Ectodermal cell (in vitro differentiated cells): ENCODE results near the gene IGFBP6.
"Not testable (repeated sequence)": the region's sequence is repeated elsewhere in the genome, so short reads cannot be mapped to it uniquely, and the experiment has no call there.

Experiments
- H3K27ac ChIP-seq: 2 replicates; pipeline ENCODE4 v1.7.0; 2013; ENCODE audit warnings: mild to moderate bottlenecking, low read depth, low read length; ENCODE audit not compliant: insufficient read depth, poor library complexity, severe bottlenecking
- H3K27me3 ChIP-seq: 2 replicates; pipeline ENCODE4 v1.7.0; 2013; ENCODE audit warnings: mild to moderate bottlenecking, low read length; ENCODE audit not compliant: insufficient read depth, control insufficient read depth, poor library complexity, severe bottlenecking
- H3K36me3 ChIP-seq: one replicate; pipeline ENCODE4 v1.7.0; 2013; ENCODE audit warnings: low read length; ENCODE audit not compliant: control insufficient read depth, insufficient read depth
- H3K4me1 ChIP-seq: one replicate; pipeline ENCODE4 v1.7.0; 2013; ENCODE audit warnings: low read length; ENCODE audit not compliant: control insufficient read depth, insufficient read depth
- H3K4me3 ChIP-seq: 2 replicates; pipeline ENCODE4 v1.7.0; 2013; ENCODE audit warnings: low read depth, low read length, control low read depth; ENCODE audit not compliant: insufficient read depth
- H3K9me3 ChIP-seq: 2 replicates; pipeline ENCODE4 v1.7.0; 2013; ENCODE audit warnings: mild to moderate bottlenecking, low read length, moderate library complexity; ENCODE audit not compliant: control insufficient read depth
- WGBS, 2 experiments: methylation state at CpG; one replicate each; pipeline ENCODE4 v1.1.7; 2013; ENCODE audit warnings: missing lambda C conversion rate in 2 of 2; 5-methylcytosine and 5-hydroxymethylcytosine counted together

Gene IGFBP6

GRCh38 chr12:53112431-53112830 lies 15.0 kb downstream of the IGFBP6 start:
- not testable (repeated sequence) for H3K27ac ChIP-seq, H3K4me3 ChIP-seq, H3K4me1 ChIP-seq, H3K27me3 ChIP-seq, H3K9me3 ChIP-seq, H3K36me3 ChIP-seq
- 95 to 96% methylated on average over 7 of the region's 7 CpGs for WGBS, 2 experiments

- H3K9me3 ChIP-seq: no peaks in the 10 kb centered on the region
- no peaks in the 10 kb centered on the region for H3K36me3 ChIP-seq
- H3K27ac ChIP-seq: no peak overlapping the region
- H3K27me3 ChIP-seq: no peaks in the 10 kb centered on the region
- H3K4me3 ChIP-seq: no peak overlapping the region
- WGBS, 2 experiments: 86 to 88% methylated on average over 12 of the region's 12 CpGs
- H3K4me1 ChIP-seq: no peaks in the 10 kb centered on the region
Observed at GRCh38 chr12:53113136-53113705, 15.8 kb downstream of the IGFBP6 start.

GRCh38 chr12:53113951-53114350 lies 16.5 kb downstream of the IGFBP6 start:
- H3K9me3 ChIP-seq: no peaks in the 10 kb centered on the region
- H3K4me3 ChIP-seq: no peak overlapping the region
- no peaks in the 10 kb centered on the region for H3K36me3 ChIP-seq
- no peaks in the 10 kb centered on the region for H3K4me1 ChIP-seq
- H3K27me3 ChIP-seq: no peaks in the 10 kb centered on the region
- no peak overlapping the region for H3K27ac ChIP-seq

- Histone ChIP-seq H3K27ac (no peak overlapping the region), H3K9me3 (no peaks in the 10 kb centered on the region), H3K4me3 (no peak overlapping the region), H3K27me3 (peaks cover 3% of the 10 kb centered on the region), H3K36me3 (no peaks in the 10 kb centered on the region), H3K4me1 (no peaks in the 10 kb centered on the region)
- 90 to 92% methylated on average over 33 of the region's 33 CpGs for WGBS, 2 experiments
Observed at GRCh38 chr12:53115112-53115890, 17.8 kb downstream of the IGFBP6 start.

GRCh38 chr12:53115891-53116648 lies 18.6 kb downstream of the IGFBP6 start:
- H3K4me3 ChIP-seq: no peak overlapping the region
- H3K27ac ChIP-seq: no peak overlapping the region
- peaks cover 3% of the 10 kb centered on the region for H3K27me3 ChIP-seq
- WGBS, 2 experiments: 92 to 94% methylated on average over 8 of the region's 8 CpGs
- H3K4me1 ChIP-seq: no peaks in the 10 kb centered on the region
- H3K9me3 ChIP-seq: no peaks in the 10 kb centered on the region
- H3K36me3 ChIP-seq: no peaks in the 10 kb centered on the region

- WGBS, 2 experiments: 89 to 91% methylated on average over 8 of the region's 8 CpGs
- Histone ChIP-seq H3K27me3 (peaks cover 3% of the 10 kb centered on the region), H3K27ac (no peak overlapping the region), H3K4me3 (no peak overlapping the region), H3K9me3 (no peaks in the 10 kb centered on the region), H3K36me3 (no peaks in the 10 kb centered on the region), H3K4me1 (no peaks in the 10 kb centered on the region)
Observed at GRCh38 chr12:53118751-53119300, 21.4 kb downstream of the IGFBP6 start.

GRCh38 chr12:53120685-53121525 lies 23.4 kb downstream of the IGFBP6 start:
- WGBS, 2 experiments: 87 to 88% methylated on average over 12 of the region's 12 CpGs
- Histone ChIP-seq H3K27ac (no peak overlapping the region), H3K27me3 (peaks cover 3% of the 10 kb centered on the region), H3K4me1 (no peaks in the 10 kb centered on the region), H3K4me3 (no peak overlapping the region), H3K9me3 (no peaks in the 10 kb centered on the region), H3K36me3 (no peaks in the 10 kb centered on the region)

- H3K36me3 ChIP-seq: no peaks in the 10 kb centered on the region
- H3K27ac ChIP-seq: no peak overlapping the region
- H3K4me3 ChIP-seq: no peak overlapping the region
- no peaks in the 10 kb centered on the region for H3K9me3 ChIP-seq
- peaks cover 3% of the 10 kb centered on the region for H3K27me3 ChIP-seq
- WGBS, 2 experiments: 92 to 93% methylated on average over 10 of the region's 10 CpGs
- H3K4me1 ChIP-seq: no peaks in the 10 kb centered on the region
Observed at GRCh38 chr12:53122961-53123468, 25.5 kb downstream of the IGFBP6 start.

- Histone ChIP-seq H3K27me3 (peaks cover 3% of the 10 kb centered on the region), H3K27ac (no peak overlapping the region), H3K36me3 (no peaks in the 10 kb centered on the region), H3K9me3 (no peaks in the 10 kb centered on the region), H3K4me1 (no peaks in the 10 kb centered on the region), H3K4me3 (no peak overlapping the region)
- WGBS, 2 experiments: 94 to 95% methylated on average over 16 of the region's 16 CpGs
Observed at GRCh38 chr12:53123578-53124351, 26.3 kb downstream of the IGFBP6 start.
